ENCODE data around the gene XRCC5.
"Not testable (repeated sequence)": the region's sequence is repeated elsewhere in the genome, so short reads cannot be mapped to it uniquely, and the experiment has no call there.

Gene XRCC5

DNA sequence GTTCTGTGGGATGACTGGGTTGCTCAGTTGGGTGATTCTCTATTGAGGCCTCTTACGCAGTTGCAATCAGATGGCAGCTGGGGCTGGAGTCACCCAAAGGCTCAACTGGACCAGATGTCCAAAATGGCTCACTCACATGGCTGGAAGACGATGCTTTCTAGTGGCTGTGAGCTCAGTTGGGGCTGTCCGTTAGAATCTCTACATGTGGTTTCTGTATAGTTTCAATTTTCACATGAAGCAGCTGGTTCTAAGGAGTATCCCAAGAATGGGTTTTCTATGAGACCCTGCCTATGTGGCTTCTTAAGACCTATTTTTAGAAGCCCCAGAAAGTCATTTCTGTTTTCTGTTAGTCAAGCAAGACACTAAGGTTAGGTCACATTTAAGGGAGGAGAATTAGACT, 4.4 kb downstream of the XRCC5 start:
- intact Hi-C loops (cut with DNase I): loop anchor here (10.0 kb wide), 1 partner anchor 301 kb away; the partner anchor contains the start of gene SMARCAL1
- DNase-seq: no peak

DNA sequence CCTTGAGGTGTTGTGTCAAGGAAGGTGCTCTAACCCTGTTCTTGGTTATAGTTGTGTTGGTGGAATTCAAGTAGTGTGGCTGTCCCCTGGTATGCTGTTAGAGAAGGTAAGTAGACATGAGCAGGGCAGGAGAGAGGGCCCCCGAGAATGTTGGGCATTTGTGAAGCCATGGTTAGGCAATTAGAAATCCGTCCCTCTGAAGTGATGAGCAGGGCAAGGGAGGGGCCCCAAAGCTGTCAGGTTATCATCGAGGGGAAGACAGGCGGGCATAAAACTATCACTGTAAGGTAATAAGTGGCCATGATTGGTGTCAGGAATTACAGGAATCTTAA, 5.2 kb downstream of the XRCC5 start:
- intact Hi-C loops (cut with DNase I): loop anchor here (10.0 kb wide), 1 partner anchor 300 kb away; the partner anchor contains the start of gene SMARCAL1

DNA sequence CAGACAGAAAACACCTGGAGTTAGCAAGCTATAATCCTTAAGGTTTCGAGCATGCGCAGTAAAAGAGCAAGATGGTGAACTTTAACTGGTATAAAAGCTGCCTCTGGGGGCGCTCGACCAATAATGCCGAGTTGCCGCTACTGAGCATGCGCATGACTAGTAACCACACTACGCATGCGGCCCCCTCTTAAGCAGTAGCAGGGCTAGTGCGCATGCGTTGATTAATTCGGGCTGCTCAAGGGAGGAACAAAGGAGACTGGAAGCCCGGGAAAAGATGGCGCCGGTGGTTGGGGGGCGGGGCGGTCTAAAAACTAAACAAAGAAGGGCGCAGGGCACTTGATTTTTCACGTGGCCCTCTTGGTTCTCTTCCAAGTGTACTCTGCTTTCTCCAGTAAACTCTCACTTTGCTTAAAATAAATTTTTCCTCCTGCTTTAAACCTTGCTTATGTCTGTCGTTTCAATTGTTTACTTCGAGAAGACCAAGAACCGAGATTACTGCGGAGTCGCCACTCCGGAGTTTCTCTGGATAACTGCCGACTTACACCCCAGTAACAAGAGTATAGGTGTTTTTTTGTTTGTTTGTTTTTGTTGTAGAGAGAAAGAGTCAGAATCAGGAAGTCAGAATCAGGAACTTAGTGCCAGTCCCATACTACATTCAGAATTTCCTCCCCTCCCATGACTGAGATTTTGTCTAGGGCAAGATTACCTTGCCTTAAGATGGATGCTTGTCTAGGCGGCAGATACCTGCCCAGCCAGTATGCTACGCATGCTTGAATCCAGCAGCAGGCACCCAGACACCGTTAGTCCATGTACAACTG, 5.8 kb downstream of the XRCC5 start:
- intact Hi-C loops (cut with DNase I): loop anchor here (10.0 kb wide), 1 partner anchor 300 kb away; the partner anchor contains the start of gene SMARCAL1
- DNase-seq: peak; percentile 85 to 99 (median 95)

More for the DNA sequence above, 5.2 kb downstream of the XRCC5 start:
- DNase-seq: peak in 5 of 42 donors; percentile 10 to 37 (median 17)

DNA sequence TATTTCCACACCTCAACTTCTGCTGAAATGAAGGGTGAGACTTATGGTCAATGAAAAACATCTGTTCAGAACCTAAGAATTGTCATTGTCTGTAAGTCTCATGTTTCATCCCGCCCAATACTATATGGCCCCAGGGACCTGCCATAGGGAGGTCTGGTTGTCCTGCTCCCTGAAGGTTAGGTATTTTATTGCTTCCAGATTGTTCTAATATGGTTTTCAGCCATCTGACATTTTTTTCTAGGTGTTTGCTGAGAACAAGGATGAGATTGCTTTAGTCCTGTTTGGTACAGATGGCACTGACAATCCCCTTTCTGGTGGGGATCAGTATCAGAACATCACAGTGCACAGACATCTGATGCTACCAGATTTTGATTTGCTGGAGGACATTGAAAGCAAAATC, 7.3 kb downstream of the XRCC5 start:
- intact Hi-C loops (cut with DNase I): loop anchor here (10.0 kb wide), 1 partner anchor 298 kb away; the partner anchor contains the start of gene SMARCAL1
- DNase-seq: no peak

DNA sequence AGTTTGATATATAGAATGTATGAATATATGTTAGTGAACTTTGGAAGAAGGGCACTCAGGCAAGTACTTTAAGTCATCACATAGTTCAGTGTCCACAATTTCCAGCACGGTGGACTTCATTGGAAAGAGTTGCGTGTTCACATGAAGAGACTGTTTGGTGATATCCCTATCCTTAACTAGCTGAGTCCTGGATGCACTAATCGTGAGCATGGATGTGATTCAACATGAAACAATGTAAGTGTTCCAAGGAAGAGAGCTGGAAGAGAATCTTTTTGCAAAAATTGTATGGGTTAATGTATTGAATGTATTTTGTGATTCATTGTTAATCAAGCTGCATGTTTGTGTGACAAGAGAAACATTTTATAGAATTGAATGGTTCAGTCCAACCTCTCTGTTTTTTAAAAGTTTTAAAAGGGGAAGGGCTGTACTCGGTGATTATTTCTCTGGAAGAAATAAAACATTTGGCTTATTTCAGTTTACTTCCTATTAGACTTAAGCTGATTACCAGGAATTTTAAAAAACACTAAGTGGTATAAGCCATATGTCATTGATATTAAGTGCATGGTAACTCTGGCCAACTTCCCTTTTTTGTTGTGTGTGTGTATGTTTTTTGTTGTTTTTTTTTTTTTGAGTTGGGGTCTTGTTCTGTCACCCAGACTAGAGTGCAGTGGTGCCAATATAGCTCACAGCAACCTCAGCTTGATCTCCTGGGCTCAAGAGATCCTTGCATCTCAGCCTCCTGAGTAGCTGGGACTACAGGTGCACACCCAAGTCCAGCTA, 8.6 kb downstream of the XRCC5 start:
- intact Hi-C loops (cut with DNase I): loop anchor here (10.0 kb wide), 1 partner anchor 297 kb away; the partner anchor contains the start of gene SMARCAL1
- no peak for DNase-seq

DNA sequence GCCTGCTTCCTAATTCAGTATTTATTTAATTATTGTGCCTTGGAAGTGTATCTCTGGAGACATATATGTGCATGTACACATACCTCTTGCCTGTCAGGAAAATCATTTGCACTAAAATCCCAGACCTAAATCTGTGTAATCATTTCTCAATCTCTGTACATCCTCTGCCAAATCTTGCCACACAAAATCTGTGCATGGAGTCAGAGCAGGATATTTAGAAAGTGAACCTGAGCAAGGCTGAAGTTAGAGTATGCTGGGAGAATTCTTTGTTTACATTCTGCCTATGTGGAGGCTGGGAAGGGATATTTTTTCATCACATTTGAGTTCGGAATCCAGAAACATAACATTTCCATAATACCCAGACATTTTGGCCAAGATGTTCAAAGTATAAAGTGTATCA, 9.3 kb downstream of the XRCC5 start:
- intact Hi-C loops (cut with DNase I): loop anchor here (10.0 kb wide), 1 partner anchor 296 kb away; the partner anchor contains the start of gene SMARCAL1
- no peak for DNase-seq

DNA sequence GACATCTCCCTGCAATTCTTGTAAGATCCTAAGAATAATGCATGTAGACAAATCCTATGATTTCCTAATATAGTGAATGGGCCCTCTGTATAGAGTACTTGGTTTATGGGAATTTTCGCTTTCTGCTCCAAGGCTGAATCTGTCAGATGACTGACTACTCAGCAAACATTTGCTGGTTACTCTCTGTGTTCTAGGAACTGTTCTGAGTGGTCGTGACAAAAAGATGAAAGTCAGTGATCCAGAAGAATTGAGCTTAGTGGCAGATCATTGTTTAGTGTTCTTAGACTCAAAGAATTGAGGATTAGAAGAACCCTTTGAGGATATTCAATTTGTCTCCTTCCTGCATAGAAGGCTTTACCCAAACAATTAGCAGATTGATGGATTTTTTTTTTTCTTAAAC, 10.0 kb downstream of the XRCC5 start:
- intact Hi-C loops (cut with DNase I): loop anchor here (10.0 kb wide), 1 partner anchor 296 kb away; the partner anchor contains the start of gene SMARCAL1
- DNase-seq: peak in 1 of 42 donors; percentile 37

DNA sequence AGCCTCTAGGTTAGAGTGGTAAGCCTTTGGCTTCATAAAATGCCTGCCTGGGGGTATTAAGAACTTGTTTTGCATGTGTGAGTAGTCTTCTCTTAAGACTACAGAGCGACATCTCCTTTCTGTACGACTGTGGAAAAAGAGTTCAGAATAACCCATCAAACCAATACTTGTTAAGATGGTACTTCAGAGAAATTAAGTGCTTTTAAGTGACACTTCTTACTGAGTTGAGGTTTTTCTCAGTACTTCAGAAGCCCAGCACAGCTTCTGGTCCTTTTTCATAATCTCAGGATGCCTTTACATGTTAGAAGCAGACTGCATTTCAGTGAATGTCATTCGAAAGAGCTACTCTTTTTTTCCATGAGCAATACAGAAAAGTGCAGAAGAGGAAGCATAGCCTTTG, 10.8 kb downstream of the XRCC5 start:
- no peak for DNase-seq
- intact Hi-C loops (cut with DNase I): loop anchor here (10.0 kb wide), 1 partner anchor 295 kb away; the partner anchor contains the start of gene SMARCAL1

DNA sequence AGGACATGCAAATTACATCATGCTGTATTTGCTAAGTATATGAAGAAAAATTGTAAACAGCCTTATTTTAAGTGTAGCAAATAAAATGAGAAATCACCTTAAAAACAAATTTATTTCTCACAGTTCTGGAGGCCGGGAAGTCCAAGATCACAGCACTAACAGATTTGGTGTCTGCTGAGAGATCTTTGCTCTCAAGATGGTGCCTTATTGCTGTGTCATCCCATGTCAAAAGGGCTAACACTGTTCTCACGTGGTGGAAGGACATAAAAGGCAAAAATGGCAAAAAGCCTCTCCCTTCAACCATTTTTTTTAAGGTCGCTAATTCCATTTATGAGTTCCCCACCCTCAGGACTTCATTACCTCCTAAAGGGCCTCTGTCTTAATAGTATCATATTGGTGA, 12.1 kb downstream of the XRCC5 start:
- intact Hi-C loops (cut with DNase I): no loop called here

DNA sequence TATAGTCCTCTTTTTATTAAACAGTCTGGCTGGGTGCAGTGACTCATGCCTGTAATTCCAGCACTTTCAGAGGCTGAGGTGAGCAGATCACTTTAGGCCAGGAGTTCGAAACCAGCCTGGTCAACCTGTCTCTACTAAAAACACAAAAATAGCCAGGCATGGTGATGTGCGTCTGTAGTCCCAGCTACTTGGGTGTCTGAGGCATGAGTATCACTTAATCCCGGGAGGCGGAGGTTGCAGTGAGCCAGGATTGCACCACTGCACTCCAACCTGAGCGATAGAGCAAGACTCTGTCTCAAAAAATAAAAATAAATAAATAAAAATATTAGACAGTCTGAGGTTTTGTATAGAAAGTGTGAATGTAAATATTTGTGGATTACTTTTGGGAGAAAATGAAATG, 17.8 kb downstream of the XRCC5 start:
- intact Hi-C loops (cut with DNase I): no loop called here
- no peak for DNase-seq

More for the DNA sequence above, 12.1 kb downstream of the XRCC5 start:
- no peak for DNase-seq

DNA sequence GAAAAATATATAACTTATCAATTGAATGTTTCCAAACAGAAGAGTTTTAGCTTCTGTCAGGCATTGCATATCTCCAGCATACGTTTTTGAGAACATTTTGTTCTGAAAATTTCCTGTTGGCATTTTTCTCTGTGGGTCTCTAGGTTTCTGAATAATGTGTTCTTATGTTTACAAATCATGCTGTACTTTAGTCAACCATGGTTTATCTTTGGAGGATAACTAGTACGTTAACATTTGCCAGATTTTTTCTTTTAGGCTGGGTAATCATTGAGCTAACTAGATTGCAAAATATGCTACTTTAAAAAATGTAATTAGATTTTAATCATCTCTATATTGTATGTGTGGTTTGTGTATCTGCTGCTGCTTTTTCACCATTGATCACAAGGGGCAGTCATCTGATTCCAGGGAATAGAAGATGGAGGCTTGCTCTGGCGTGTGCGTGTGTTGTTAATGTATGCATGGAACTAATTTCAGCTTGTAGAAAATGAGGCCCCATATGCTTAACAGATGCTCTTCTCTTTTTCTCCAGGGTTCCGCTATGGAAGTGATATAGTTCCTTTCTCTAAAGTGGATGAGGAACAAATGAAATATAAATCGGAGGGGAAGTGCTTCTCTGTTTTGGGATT, 21.3 kb downstream of the XRCC5 start:
- no peak for DNase-seq
- intact Hi-C loops (cut with DNase I): no loop called here

DNA sequence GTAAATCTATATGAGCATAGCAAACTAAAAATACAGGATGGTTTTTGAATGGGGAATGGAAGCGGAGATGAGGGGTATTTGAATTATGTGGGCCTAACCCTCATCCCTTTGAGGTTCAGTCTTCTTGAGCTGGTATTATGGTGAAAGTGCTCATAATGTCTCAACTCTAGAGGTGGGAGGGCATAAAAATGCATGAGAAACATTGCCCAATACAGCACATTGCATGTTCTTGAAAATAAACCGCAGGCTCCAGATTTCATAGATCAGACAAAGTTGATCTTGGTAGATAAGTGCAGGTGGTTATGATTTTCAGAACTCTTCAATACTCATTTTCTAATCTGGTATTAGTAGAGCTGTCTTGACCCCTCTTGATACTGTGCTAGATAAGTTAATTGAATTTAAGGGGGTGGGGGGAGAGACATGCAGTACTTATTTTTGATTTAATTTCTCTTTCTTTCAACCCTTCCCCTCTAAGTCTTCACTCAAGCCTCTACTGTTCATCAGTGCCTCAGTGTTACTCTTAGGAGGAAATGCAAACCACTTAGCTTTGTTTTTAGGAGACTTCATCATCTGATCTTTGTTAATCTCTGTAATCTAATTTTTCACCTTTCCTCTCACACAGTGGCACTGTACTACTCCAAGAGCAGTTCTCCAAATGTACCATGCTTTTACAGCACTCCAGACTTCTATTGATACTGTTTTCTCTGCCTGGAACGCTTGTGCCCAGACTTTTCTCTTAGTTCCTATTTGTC, 22.2 kb downstream of the XRCC5 start:
- intact Hi-C loops (cut with DNase I): no loop called here
- DNase-seq: no peak

DNA sequence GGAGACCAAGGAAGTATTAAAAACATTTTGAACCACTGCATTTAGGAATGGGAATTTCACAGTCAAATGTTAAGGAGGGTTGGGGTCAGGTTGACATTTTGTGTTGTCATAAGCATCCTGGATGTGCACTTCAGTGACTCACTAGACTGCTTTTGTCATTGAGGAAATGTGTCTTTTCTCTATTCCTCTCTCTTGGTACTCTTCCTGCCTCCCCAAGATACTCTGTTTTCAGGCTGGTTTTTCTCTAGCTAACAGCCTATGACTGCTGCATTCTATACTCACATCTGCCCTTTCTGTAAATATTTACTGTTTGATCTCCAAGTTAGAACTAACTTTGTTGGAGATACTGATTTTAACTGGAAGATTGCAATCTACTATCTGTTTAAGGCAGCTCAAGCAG, 23.4 kb downstream of the XRCC5 start:
- DNase-seq: no peak
- intact Hi-C loops (cut with DNase I): no loop called here

DNA sequence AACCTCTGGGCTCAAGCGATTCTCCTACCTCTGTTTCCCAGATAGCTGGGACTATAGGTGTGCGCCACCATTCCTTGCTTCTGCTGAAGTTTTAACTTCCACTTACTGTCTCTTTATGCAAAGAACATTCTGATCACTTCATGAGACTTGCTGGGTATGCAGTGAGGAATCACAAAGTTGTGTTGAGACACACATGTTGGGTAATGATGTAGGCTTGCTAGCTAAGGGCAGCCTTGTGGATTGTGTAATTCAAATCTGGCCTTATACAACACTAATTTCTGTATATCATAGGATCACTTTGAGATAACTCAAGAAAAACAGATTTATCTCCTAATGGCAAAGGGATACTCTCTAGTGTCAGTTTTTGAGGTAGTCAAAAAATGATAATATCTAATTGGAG, 24.2 kb downstream of the XRCC5 start:
- intact Hi-C loops (cut with DNase I): no loop called here
- peak in 1 of 42 donors; percentile 22 for DNase-seq

DNA sequence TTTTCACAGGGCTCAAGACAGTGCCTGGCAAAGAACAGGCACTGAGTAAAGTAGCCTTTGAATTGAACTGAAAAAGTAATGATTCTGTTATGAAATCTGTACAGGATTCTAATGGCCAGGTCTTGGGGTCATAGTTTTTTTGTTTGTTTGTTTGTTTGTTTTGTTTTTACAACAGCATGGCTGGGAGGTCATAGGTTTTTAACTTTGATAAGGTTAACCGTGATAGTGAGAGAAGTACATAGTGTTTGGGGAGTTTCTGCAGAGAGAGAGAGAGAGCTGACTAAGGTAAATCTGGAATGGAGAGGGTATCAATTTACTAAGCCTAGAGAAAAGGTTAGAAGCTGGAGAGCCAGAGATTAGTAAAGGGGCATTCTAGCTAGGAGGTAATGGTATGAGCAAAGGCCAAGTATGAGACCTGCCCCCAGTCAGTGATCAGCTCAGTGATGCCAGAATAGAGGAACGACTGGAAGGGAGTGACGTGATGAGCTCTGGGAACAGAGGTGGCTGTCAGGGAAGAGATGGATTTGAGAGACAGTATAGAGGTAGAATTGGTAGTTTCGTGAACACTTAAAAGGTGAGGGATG, 25.9 kb downstream of the XRCC5 start:
- no peak for DNase-seq
- intact Hi-C loops (cut with DNase I): no loop called here

DNA sequence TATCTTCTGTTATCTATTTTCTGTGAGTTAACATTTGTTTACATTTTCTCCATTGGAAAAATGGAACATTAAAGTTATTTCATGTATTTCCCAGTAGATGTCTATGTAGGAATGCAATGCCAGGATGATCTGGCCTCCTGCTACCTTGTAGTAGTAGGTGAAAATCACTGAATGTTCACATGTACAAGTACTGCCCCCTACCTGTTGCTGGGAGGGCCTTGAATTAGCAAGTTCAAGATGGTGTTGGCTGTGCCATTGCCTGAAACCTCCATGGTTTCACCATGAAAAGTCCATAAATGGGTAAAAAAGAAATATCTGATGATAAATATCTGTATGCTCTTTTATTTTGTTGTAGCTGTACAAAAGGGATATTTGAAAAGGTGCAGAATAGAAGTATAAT, 30.7 kb downstream of the XRCC5 start:
- no peak for DNase-seq

DNA sequence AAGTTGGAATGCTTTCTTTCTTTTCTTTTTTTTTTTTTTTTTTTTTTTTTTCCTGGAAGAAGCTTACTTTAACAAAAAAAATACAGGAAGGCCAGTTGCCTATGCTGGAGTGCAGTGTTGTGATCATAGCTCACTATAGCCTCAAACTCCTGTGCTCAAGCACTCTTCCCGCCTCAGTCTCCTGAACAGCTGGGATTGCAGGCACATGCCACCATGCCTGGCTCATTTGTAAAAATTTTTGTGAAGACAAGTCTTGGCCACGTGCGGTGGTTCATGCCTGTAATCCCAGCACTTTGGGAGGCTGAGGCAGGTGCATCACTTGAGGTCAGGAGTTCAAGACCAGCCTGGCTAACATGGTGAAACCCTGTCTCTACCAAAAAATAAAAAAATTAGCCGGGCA, 32.4 kb downstream of the XRCC5 start:
- intact Hi-C loops (cut with DNase I); DNase-seq: not testable (repeated sequence)

More for the DNA sequence above, 30.7 kb downstream of the XRCC5 start:
- intact Hi-C loops (cut with DNase I): no loop called here

DNA sequence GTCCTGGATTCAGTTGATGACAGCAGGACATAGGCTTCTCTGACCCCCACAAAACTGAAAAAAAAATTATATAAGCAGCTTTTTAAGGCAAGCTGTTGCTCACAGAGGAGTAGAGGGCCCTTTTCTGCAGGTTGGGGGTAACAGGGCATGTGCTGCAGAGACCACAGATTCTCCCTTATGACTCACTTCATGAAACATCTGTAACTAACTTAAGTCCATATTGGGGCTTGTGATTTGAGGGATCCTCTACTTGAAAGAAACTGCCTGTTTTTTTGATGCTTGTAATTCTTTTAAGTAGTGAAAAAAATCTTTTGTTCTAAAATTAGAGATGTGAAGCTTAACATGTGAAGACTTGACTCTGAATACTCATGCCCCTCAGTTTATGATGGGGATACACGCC, 33.4 kb downstream of the XRCC5 start:
- intact Hi-C loops (cut with DNase I): no loop called here
- no peak for DNase-seq
